Fibroblast of lung (primary cell): ENCODE results near the gene SH2D4B.

Source experiments
- CTCF ChIP-seq, 2 donors: IDR thresholded peaks in 1 of 2; conservative IDR thresholded peaks in 1 of 2; 1 replicate in 1 of 2; 2 replicates in 1 of 2; pipeline ENCODE4 v1.5.1; 2011 to 2012; ENCODE audit warnings: low read length in 2 of 2, control low read depth in 1 of 2, inconsistent platforms in 1 of 2, low read depth in 1 of 2, mild to moderate bottlenecking in 1 of 2
- EZH2 ChIP-seq: IDR thresholded peaks from 2 replicates; pipeline ENCODE4 v1.5.1; 2012; ENCODE audit warnings: low read length, control low read depth, mild to moderate bottlenecking; ENCODE audit errors: missing control alignments

GRCh38 chr10:80662429-80663261 lies 124.9 kb downstream of the SH2D4B start:
- TF ChIP-seq CTCF (conservative IDR thresholded peaks at IDR 0.05 in 1 of 2, IDR thresholded peaks at IDR 0.05 in 1 of 2; ENCODE audit: low read depth in 1 of 2, low read length in 2 of 2): peak; percentile 67 to 78
- no peak for TF ChIP-seq EZH2
